ENCODE measurements around the gene DTNA.
"Not testable (repeated sequence)": the region's sequence is repeated elsewhere in the genome, so short reads cannot be mapped to it uniquely, and the experiment has no call there.

Gene DTNA

GRCh38 chr18:34906985-34907384, 196.9 kb downstream of the DTNA start:
- not testable (repeated sequence) for DNase-seq (ENCODE audit: low read depth)

DNA sequence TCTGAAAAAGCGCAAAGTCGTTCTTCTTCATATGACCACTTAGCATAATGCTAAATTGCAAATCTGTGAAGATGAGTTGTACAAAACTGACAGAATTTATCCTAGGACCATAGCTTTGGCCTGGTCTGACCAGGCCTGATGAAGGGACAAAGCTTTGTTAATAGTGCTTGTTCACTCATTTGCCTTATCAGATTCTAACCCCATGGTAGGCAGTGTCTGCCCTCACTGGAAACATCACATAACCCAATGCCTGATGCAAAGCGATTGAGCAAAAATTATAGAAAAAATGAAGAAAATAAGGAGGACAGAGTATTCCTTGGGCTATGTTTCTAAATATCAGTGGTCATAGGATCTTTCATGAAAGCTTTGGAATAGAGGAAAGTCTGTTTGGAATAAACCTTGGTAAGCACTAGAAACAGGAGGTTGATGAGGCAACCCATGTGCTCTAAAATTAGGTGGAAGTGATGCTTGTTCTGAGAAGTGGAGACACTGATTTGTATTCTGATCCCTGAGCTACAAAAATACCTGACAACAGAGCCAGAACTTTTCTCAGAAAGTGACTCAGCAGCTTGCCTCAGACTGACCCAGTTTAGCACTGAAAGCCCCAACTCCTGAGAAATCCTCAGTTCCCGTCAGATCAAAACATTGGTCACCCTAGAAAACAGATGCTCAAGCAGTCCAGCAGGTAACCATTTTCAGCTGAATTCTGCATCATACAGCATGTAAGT, 199.7 kb downstream of the DTNA start:
- no peak for DNase-seq (ENCODE audit: low read depth)

GRCh38 chr18:34911081-34911480, 201.0 kb downstream of the DTNA start:
- DNase-seq (ENCODE audit: low read depth) = no peak

DNA sequence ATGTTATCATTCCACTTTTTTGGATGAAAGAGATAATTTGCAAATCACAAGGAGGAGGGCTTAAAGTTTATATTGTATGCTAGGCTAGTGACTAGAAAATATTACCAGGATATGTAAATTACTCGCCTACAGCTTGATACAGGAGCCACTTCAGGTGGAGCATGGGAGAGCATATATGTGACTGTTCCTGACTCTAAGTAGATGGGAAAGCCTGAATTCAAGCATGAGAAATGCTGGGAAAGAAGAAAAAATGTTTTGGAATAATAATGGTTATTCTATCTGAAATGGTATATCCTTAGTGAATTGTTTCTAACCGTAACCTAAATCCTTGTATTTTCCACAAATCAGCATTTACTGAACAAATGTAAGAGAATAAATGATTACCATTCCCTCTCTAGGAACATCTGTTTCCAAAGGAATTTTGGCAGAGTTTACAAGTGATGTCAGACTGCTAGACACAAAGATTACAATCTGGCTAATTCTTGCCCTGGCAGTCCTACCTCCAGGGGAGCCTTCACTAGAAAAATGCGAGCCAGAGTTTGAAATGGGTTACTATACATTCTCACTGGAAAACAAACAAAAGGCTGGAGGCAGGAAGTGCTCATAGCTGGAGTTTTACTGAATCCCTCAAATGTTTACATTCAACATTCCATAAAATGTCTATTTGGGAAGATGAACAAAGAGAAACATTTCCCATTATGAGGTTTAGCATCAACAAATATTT, 201.7 kb downstream of the DTNA start:
- DNase-seq (ENCODE audit: low read depth) = no peak

GRCh38 chr18:34913837-34914661, 204.0 kb downstream of the DTNA start:
- DNase-seq (ENCODE audit: low read depth) = no peak

DNA sequence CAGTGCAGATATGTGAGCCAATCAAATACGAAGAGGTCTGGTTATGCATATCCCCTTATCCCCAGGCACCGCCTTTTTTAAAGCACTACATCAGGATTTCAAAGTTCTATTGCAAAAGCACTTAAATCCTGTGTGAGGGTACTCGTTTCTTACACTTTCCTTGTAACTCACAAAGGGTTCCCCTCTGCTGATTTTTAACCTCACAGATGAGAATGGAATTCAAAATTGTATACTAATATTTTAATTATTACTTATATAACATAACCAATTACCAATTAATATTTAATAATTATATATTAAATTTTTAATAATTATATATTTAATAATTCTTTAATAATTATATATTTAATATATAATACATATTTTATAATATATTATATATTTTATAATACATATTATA, 204.9 kb downstream of the DTNA start:
- DNase-seq (ENCODE audit: low read depth) = no peak

- not testable (repeated sequence) for DNase-seq (ENCODE audit: low read depth)
Observed at GRCh38 chr18:34916539-34916938, 206.4 kb downstream of the DTNA start.

DNA sequence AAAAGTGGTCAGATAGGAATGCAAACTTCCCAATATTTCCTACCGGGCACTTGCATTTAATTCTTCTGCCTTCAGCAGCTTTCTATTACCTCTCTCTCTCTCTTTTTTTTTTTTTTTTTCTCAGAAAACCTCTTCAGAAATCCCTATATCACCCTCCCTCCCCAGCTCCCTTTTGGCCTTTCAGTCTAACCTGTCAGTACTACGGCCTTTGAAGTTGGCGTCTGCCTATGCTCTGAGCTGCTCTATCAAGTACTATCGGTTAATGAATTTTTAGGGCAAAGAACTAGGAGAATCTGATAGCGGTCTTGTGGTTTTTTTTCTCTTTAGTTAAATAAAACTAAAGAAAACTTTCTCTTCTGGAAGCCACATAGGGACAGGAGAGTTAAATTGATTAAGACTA, 208.8 kb downstream of the DTNA start:
- no peak for DNase-seq (ENCODE audit: low read depth)

DNA sequence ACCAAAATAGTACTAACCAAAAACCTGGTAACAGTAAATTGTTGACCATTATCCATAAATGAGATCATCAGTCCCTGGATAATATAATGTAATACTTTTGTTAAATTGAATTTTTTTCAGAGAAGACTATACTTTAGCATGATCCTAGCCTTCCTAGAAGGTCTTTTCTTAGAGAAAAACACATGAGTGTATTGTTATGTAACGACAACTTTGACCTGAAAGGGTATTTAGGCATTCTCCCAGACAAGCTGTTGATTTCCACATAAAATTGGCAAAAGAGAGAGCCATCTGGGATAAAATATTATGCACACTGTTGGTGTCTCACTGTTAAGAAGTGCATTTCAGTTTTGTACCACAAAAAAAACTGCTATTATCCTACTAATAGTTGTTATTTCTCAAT, 211.1 kb downstream of the DTNA start:
- DNase-seq (ENCODE audit: low read depth) = no peak

DNA sequence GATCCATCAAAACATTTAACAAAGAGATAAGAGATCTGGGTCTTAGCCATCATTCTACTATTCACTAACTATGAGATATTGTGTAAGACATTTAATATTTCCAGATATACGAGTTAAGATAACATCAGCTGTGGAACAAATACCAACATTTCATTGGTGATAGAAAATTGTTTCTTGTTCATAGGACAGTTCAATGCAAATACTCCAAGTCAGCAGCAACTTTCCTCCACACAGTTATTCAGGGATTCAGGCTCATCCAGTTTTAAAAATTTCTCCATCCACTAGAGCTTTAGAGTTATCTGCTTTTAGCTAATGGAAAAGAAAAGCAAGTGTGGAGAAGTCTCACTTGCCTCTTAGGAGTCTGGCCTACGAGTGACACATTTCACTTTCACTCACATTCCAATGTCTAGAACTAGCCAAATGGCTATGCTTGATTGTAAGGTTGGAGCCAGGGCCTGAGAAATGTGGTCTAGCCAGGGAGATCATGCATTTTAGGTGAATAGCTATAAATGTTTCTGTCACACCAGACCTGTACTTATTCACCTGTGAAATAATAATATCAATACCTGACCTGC, 211.8 kb downstream of the DTNA start:
- no peak for DNase-seq (ENCODE audit: low read depth)

DNA sequence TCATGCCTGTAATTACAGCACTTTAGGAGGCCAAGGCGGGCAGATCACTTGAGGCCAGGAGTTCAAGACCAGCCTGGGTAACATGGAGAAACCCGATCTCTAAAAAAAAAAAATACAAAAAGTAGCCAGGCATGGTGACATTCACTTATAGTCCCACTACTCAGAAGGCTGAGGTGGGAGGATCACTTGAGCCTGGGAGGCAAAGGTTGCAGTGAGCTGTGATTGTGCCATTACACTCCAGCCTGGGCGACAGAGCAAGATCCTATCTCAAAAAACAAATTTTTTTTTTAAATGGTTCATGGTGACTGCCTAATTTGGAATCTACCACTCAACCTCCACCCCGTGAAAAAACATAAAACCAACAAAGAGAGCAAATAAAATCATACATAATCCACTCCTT, 212.5 kb downstream of the DTNA start:
- DNase-seq (ENCODE audit: low read depth) = not testable (repeated sequence)

DNA sequence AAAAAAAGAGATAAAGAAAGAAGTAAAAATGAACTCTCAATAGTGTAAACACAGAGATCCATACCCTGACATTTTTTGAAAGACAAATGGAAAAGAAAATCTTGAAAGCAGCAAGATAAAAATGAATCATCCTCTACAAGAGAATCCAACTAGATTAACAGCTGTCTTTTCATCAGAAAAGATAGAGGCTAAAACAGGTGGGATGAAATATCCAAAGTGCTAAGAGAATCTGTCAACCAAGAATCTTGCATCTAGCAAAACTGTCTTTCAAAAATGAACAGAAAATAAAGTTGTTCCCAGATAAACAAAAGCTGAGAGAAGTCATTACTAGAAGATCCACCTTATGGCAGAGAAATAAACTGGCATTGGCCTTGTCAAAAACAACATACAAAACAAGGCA, 213.8 kb downstream of the DTNA start:
- no peak for DNase-seq (ENCODE audit: low read depth)

GRCh38 chr18:34926683-34927082, 216.6 kb downstream of the DTNA start:
- no peak for DNase-seq (ENCODE audit: low read depth)

- DNase-seq (ENCODE audit: low read depth) = no peak
Observed at GRCh38 chr18:34928088-34928753, 218.1 kb downstream of the DTNA start.

DNA sequence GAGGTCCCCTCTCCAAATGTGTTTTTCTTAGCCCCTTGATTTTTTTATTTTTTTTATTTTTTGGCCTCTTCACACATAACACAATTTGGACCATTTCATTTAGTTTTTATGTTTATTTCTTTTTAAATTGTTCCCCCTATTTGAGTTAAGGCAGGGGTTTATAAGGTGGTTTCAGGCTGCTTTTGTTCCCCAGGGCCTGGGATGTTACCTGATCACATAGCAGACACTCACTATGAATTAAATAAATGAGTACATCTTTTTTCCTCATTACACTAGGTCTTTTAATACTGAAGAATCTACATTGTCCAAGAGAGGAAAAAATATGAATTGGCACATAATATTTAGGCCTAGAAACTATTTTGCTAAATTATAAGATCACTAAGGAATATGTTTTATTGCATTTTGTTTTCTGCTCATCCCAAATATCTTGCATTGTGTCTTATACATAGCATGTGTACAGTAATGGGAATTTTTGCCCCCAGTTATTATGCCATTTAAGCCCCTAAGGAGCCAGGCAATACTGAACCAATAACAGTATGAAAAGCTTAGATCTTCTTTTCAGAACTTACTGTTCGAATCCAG, 218.7 kb downstream of the DTNA start:
- DNase-seq (ENCODE audit: low read depth) = no peak

DNA sequence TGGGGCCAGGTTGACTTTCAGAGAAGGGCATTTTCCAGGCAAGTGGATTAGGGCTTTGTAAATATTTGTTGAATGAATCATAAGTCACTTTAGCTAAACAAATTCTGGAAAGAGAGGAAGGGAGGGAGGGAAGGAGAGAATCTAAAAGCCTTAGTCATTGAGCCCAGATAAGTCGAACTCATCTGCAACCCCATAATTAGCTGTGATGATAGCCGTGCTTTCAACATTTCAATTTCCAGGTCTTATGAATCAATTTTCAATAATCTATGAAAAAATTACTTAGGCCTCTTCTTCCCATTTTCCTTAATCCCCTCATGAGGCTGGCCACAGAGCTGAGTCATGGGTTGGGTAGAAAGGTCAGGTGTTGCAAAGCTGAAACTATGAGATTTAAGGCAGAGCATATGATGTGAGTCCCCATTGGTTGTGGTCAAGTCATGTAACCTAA, 219.3 kb downstream of the DTNA start:
- no peak for DNase-seq (ENCODE audit: low read depth)

GRCh38 chr18:34932363-34932762, 222.3 kb downstream of the DTNA start:
- DNase-seq (ENCODE audit: low read depth) = no peak

- no peak for DNase-seq (ENCODE audit: low read depth)
Observed at GRCh38 chr18:34932792-34933466, 222.8 kb downstream of the DTNA start.

DNA sequence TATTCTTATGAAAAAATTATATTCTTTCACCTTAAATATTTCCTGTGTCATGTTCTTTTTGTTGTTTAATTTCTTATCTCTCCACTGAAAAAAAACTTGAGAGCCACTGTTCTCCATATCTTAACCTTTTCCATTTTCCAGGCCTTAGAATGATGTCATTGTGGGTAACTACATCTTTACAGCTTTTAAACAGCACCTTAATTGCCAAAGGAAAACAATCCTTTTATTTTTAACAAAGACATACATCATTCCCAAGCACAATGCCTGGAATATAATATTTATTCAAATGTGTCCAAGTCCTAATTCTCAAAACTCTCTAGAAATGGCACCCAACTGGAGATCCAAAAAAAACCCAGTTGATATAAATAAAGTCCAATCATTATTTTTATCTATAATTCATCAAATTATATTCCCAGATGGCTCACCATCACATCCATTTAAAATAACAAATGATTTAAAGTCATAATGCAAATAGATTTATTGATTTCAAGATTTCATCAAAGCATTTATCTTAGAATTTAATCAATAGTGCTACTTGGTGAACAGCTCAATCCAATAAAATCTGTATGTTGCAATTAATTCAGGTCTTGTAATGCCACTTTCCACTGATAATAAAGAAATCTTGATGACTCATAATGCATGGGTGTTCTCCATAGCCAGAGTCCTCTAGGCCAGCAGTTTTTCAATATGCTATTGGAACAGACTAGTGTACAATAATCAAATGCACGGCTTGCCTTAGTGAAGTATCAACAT, 224.0 kb downstream of the DTNA start:
- no peak for DNase-seq (ENCODE audit: low read depth)

DNA sequence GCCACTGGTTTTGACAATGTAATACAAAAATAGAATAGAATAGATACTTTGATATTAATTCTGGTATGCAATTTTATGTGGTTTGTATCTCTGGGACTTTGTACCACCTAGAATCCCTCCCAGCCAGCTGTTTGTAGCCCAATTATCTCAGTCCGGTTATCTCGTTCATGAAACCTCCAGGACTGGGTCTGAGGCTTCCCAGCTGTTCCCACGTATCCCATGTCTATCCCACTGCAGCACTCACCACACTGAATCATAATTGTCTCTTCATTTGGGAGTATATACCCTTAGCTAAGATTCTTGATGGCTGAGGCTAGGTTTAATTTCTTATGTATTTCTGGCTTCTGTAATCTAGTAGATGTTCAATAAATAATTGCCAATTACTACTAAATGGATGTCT, 226.7 kb downstream of the DTNA start:
- no peak for DNase-seq (ENCODE audit: low read depth)
